Testis (tissue), 3 donors: ENCODE measurements around the gene PDK2. TPM values are rescaled to one million over a fixed set of nuclear protein-coding genes. Genes with fewer than 3 reads are reported as not detected.

Source experiments
- DNase-seq: peaks from one replicate; pipeline ENCODE4 v3.0.0-alpha.2; 2019
- H3K27ac ChIP-seq, 2 donors: fragments of 200-600 bp; sonication (generic); one replicate each; pipeline ENCODE4 v1.5.1; 2019
- H3K27me3 ChIP-seq: fragments of 200-600 bp; sonication (generic); one replicate; pipeline ENCODE4 v1.5.1; 2019
- H3K36me3 ChIP-seq: fragments of 200-600 bp; sonication (generic); one replicate; pipeline ENCODE4 v1.5.1; 2017; ENCODE audit warnings: low read depth; ENCODE audit errors: missing control alignments
- H3K4me1 ChIP-seq: fragments of 200-600 bp; sonication (generic); one replicate; pipeline ENCODE4 v1.5.1; 2019
- H3K4me3 ChIP-seq, 2 donors: fragments of 200-600 bp; sonication (generic); one replicate each; pipeline ENCODE4 v1.5.1; 2017 to 2019
- H3K9me3 ChIP-seq: fragments of 200-600 bp; sonication (generic); one replicate; pipeline ENCODE4 v1.5.1; 2017
- POLR2A ChIP-seq: fragments of 450-650 bp; IDR thresholded peaks from one replicate; pipeline ENCODE4 v1.6.1; 2017; ENCODE audit warnings: antibody characterized with exemption, mild to moderate bottlenecking, moderate library complexity
- WGBS, 2 donors: methylation state at CpG; one replicate each; pipeline ENCODE4 v1.1.5; 2018; 5-methylcytosine and 5-hydroxymethylcytosine counted together
- intact Hi-C: fragments of 100-400 bp; cut with DNase I; formaldehyde crosslinking; loops from one replicate; pipeline ENCODE4 v1.15.1; 2023; ENCODE audit warnings: low total_unique reads
- polyA plus RNA-seq: library from polyadenylated mRNA; stranded (reverse); fragments of 350-450 nt; fragmentation: Illumina TruSeq; extraction: RNeasy Lipid Tissue Mini Kit (QIAGEN cat#74804); gene quantifications from one replicate; pipeline ENCODE4 v1.2.3, GENCODE V29; 2014; ENCODE audit warnings: low read depth, low replicate concordance; ENCODE audit not compliant: insufficient read depth
- total RNA-seq, 2 donors: library from RNA; depleted of rRNA; stranded (reverse); fragments of >200 nt; gene quantifications; one replicate each; pipeline ENCODE4 v1.2.3, GENCODE V29; 2016
- TF ChIP-seq, protein P1 (sequence below), 3 experiments: fragments of 450-650 bp in 2 of 3; fragments of 200-600 bp in 1 of 3; sonication (generic) in 1 of 3; IDR thresholded peaks; one replicate each; pipeline ENCODE4 v1.5.1; 2016 to 2019; ENCODE audit warnings: antibody characterized with exemption in 3 of 3, mild to moderate bottlenecking in 2 of 3, moderate library complexity in 1 of 3

PDK2 gene
- total and polyA plus RNA-seq, 3 donors from 2014 or later = 50.6 to 62.1 (median 56.4) TPM

DNA sequence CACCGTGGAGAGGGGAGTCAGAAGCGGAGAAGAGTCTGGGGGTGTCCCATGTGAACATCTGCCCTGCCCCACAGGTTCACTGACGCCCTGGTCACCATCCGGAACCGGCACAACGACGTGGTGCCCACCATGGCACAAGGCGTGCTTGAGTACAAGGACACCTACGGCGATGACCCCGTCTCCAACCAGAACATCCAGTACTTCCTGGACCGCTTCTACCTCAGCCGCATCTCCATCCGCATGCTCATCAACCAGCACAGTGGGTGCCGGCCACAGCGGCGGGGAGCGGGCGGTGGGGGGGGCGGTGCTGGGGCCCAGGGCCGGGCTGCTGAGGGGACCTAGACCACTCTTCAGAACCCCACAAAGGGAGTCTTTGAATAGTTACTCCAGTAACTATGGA lies 10.7 kb downstream of the PDK2 start:
- Histone ChIP-seq H3K4me1 (peaks cover 20% of the 10 kb centered on the region), H3K9me3 (no peaks in the 10 kb centered on the region), H3K36me3 (no peaks in the 10 kb centered on the region), H3K4me3 (no peak overlapping the region), H3K27ac (no peak overlapping the region), H3K27me3 (no peaks in the 10 kb centered on the region)
- 93 to 96% methylated on average over 21 of the region's 21 CpGs for WGBS, 2 donors
- TF ChIP-seq POLR2A = no peak
- TF ChIP-seq, protein P1, sequence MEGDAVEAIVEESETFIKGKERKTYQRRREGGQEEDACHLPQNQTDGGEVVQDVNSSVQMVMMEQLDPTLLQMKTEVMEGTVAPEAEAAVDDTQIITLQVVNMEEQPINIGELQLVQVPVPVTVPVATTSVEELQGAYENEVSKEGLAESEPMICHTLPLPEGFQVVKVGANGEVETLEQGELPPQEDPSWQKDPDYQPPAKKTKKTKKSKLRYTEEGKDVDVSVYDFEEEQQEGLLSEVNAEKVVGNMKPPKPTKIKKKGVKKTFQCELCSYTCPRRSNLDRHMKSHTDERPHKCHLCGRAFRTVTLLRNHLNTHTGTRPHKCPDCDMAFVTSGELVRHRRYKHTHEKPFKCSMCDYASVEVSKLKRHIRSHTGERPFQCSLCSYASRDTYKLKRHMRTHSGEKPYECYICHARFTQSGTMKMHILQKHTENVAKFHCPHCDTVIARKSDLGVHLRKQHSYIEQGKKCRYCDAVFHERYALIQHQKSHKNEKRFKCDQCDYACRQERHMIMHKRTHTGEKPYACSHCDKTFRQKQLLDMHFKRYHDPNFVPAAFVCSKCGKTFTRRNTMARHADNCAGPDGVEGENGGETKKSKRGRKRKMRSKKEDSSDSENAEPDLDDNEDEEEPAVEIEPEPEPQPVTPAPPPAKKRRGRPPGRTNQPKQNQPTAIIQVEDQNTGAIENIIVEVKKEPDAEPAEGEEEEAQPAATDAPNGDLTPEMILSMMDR (IDR thresholded peaks at IDR 0.05) = no peak
- intact Hi-C loops = no loop called here
- no peak for DNase-seq

- Histone ChIP-seq H3K9me3 (no peaks in the 10 kb centered on the region), H3K4me1 (peaks cover 18% of the 10 kb centered on the region), H3K27ac (no peak overlapping the region), H3K4me3 (no peak overlapping the region), H3K36me3 (no peaks in the 10 kb centered on the region), H3K27me3 (no peaks in the 10 kb centered on the region)
- intact Hi-C loops = no loop called here
- WGBS, 2 donors = 65 to 83% methylated on average over 13 of the region's 13 CpGs
- DNase-seq = no peak
- TF ChIP-seq, protein P1 (IDR thresholded peaks at IDR 0.05) = no peak
- no peak for TF ChIP-seq POLR2A
Observed at GRCh38 chr17:50106393-50107131, 11.4 kb downstream of the PDK2 start.

- WGBS, 2 donors = 80 to 90% methylated on average over 8 to 10 of the region's 10 CpGs
- H3K27me3 ChIP-seq = no peaks in the 10 kb centered on the region
- H3K36me3 ChIP-seq = no peaks in the 10 kb centered on the region
- no peak overlapping the region for H3K4me3 ChIP-seq
- no peaks in the 10 kb centered on the region for H3K9me3 ChIP-seq
- no peak for DNase-seq
- TF ChIP-seq POLR2A = no peak
- TF ChIP-seq, protein P1 (IDR thresholded peaks at IDR 0.05) = no peak
- H3K27ac ChIP-seq = no peak overlapping the region
- intact Hi-C loops = no loop called here
- H3K4me1 ChIP-seq = peaks cover 19% of the 10 kb centered on the region
Observed at GRCh38 chr17:50107790-50108414, 12.8 kb downstream of the PDK2 start.

DNA sequence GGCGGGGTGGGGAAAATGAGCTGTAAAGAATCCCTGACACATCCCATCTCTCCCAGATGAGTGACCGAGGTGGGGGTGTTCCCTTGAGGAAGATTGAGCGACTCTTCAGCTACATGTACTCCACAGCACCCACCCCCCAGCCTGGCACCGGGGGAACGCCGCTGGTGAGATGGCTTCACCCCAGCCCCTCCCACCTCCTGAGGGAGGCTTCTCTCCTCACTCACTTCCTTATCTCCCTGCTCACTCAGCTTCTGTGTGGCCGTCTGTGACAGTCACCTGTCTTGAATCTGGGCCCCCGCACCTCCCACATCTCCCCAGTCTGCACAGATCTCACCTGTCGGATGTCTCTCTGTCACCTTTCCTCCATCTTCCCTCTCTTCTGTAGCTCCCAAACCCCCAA lies 13.4 kb downstream of the PDK2 start:
- H3K36me3 ChIP-seq = no peaks in the 10 kb centered on the region
- DNase-seq = no peak
- intact Hi-C loops = no loop called here
- H3K9me3 ChIP-seq = no peaks in the 10 kb centered on the region
- TF ChIP-seq, protein P1 (IDR thresholded peaks at IDR 0.05) = no peak
- H3K4me1 ChIP-seq = peaks cover 21% of the 10 kb centered on the region
- no peak overlapping the region for H3K27ac ChIP-seq
- H3K27me3 ChIP-seq = no peaks in the 10 kb centered on the region
- no peak overlapping the region for H3K4me3 ChIP-seq
- 57 to 78% methylated on average over 7 to 9 of the region's 9 CpGs for WGBS, 2 donors

- Histone ChIP-seq H3K27me3 (no peaks in the 10 kb centered on the region), H3K36me3 (no peaks in the 10 kb centered on the region), H3K4me3 (no peak overlapping the region), H3K4me1 (peaks cover 21% of the 10 kb centered on the region), H3K9me3 (no peaks in the 10 kb centered on the region), H3K27ac (no peak overlapping the region)
- TF ChIP-seq, protein P1 (IDR thresholded peaks at IDR 0.05) = no peak
- no peak for TF ChIP-seq POLR2A
- no peak for DNase-seq
- intact Hi-C loops = no loop called here
- 70 to 80% methylated on average over 7 of the region's 7 CpGs for WGBS, 2 donors
Observed at GRCh38 chr17:50109207-50109606, 14.1 kb downstream of the PDK2 start.
